Measurements from ENCODE around the gene RNFT1.
"Not testable (repeated sequence)": the region's sequence is repeated elsewhere in the genome, so short reads cannot be mapped to it uniquely, and the experiment has no call there.

The RNFT1 gene, protein sequence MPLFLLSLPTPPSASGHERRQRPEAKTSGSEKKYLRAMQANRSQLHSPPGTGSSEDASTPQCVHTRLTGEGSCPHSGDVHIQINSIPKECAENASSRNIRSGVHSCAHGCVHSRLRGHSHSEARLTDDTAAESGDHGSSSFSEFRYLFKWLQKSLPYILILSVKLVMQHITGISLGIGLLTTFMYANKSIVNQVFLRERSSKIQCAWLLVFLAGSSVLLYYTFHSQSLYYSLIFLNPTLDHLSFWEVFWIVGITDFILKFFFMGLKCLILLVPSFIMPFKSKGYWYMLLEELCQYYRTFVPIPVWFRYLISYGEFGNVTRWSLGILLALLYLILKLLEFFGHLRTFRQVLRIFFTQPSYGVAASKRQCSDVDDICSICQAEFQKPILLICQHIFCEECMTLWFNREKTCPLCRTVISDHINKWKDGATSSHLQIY

DNA sequence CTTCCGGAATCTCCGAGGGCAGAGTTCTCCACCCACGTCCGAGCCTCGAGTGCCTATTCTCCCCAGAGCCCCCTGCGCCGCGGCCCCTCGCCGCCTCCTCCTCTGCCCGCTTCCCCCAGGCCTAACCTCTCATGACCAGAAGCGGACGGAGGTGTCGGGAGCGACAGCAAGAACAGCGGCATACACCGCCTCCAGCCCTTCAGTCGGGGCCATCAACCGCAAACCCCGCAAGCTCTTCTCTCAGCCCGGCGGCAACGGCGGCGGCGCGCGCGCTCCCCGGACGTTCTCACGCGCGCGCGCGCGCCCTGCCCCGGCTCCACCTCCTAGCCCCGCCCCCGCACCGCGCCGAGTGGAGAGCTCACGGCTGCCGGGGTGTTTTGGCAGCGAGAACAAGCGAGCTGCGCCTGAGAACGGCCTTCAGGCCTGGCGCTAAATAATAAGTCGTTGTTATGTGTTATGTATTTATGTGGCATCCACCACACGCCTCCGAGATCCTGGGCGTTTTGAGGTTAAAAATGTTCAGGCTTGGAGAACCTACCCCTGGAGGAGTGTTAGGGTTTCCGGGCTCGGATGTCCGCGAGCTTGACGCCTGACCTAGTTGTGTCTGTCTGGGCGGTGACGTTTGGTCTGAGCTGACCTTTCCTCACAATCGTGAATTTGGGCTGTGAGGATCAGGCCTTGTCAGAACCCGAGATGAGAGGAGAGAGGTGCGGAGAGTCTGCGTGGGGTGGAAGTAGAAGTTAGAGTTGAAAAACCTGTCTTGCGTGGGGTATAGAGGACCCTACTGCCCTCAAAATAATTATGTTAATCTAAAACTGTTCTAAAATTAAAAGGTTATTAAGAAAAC is at the start of gene RNFT1:
Gene RNFT1, minus strand, starts transcription at position 259 of the 847 bp plus-strand sequence. Its CDS starts 77 bp downstream, at position 182.
- no peaks in the 10 kb centered on the region for H3K9me3 ChIP-seq (ENCODE audit: severe bottlenecking)
- TF ChIP-seq, protein P1, sequence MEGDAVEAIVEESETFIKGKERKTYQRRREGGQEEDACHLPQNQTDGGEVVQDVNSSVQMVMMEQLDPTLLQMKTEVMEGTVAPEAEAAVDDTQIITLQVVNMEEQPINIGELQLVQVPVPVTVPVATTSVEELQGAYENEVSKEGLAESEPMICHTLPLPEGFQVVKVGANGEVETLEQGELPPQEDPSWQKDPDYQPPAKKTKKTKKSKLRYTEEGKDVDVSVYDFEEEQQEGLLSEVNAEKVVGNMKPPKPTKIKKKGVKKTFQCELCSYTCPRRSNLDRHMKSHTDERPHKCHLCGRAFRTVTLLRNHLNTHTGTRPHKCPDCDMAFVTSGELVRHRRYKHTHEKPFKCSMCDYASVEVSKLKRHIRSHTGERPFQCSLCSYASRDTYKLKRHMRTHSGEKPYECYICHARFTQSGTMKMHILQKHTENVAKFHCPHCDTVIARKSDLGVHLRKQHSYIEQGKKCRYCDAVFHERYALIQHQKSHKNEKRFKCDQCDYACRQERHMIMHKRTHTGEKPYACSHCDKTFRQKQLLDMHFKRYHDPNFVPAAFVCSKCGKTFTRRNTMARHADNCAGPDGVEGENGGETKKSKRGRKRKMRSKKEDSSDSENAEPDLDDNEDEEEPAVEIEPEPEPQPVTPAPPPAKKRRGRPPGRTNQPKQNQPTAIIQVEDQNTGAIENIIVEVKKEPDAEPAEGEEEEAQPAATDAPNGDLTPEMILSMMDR (IDR thresholded peaks at IDR 0.05; ENCODE audit: low read depth, low read length) = no peak
- no peaks in the 10 kb centered on the region for H3K27me3 ChIP-seq (ENCODE audit: insufficient read depth, low read depth, severe bottlenecking)
- peaks cover 3% of the 10 kb centered on the region; the same call in 1 of the 2 replicates for H3K36me3 ChIP-seq
- DNase-seq = peak; percentile 92
- peak within 1 kb of the TSS; percentile 66 for H3K27ac ChIP-seq
- peak within 1 kb of the TSS; percentile 93 for H3K4me3 ChIP-seq (ENCODE audit: low read depth, low read length)

DNA sequence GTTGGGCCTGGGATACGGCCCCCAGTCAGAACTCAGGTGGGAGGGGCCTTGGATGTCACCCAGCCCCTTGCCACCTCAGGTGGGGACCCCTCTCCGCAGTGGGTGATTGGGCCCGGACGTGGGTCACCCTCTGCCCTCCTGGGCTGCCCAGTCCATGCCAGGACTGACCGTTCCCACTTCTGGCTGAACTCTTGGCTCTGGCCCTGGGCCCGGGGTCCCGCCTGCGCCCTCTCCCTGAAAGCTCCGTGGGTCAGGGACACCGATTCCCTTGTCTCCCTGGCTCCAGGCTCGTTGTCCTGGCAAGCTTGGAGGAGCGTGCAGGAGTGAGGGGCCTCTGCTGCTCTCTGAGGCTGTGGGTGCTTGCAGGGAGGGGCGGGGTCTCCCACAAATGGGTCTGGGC is 44.8 kb upstream of the RNFT1 start:
- H3K9me3 ChIP-seq (ENCODE audit: severe bottlenecking); H3K36me3 ChIP-seq; H3K4me3 ChIP-seq (ENCODE audit: low read depth, low read length); H3K27me3 ChIP-seq (ENCODE audit: insufficient read depth, low read depth, severe bottlenecking); H3K27ac ChIP-seq; DNase-seq: not testable (repeated sequence)

DNA sequence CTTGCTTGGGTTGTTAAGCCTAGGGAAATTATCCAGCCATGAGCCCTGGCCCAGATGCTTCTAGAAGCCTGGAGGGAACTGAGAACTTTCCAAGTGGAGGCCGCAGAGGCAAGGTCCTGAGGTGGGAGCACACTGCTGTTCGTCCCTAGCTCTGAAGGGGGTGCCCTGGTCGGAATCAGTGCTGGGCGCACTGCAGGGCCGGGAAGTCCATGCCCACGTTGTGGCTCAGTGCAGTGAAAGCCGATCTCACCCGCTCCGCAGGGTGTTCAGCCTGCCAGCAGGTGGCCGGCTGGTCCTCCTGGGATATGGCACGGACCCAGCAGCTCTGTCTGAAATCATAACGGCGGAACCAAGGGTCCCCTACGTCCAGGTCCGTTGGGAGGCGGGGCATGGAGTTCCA is 43.8 kb upstream of the RNFT1 start:
- not testable (repeated sequence) for DNase-seq; H3K36me3 ChIP-seq; H3K27me3 ChIP-seq (ENCODE audit: insufficient read depth, low read depth, severe bottlenecking); H3K9me3 ChIP-seq (ENCODE audit: severe bottlenecking); H3K27ac ChIP-seq; H3K4me3 ChIP-seq (ENCODE audit: low read depth, low read length)

DNA sequence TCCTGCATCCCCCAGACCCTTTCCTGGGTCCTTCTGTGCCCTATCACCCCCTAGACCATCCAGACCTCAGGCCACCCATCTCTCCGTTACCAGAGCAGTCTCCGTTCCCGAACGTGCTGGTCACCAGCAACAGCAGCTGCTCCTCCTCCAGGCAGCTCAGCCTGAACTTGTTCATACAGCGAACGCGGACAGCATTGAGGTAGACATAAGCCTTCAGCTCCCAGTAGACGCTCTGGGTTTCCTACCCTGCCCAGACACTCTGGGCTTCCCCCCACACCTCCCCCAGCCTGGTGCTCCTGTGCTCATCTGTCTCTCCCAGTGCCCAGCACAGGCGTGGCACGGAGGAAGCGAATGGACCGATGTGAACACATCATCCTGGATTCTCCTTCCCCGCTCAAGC is 41.6 kb upstream of the RNFT1 start:
- no peaks in the 10 kb centered on the region for H3K27me3 ChIP-seq (ENCODE audit: insufficient read depth, low read depth, severe bottlenecking)
- TF ChIP-seq, protein P1 (IDR thresholded peaks at IDR 0.05; ENCODE audit: low read depth, low read length) = no peak
- H3K27ac ChIP-seq = no peak overlapping the region
- no peak for DNase-seq
- no peaks in the 10 kb centered on the region for H3K9me3 ChIP-seq (ENCODE audit: severe bottlenecking)
- H3K4me3 ChIP-seq (ENCODE audit: low read depth, low read length) = no peak overlapping the region
- H3K36me3 ChIP-seq = no peaks in the 10 kb centered on the region

GRCh38 chr17:60004561-60004960 is 40.0 kb upstream of the RNFT1 start:
- not testable (repeated sequence) for DNase-seq; H3K27ac ChIP-seq; H3K4me3 ChIP-seq (ENCODE audit: low read depth, low read length); H3K27me3 ChIP-seq (ENCODE audit: insufficient read depth, low read depth, severe bottlenecking); H3K9me3 ChIP-seq (ENCODE audit: severe bottlenecking); H3K36me3 ChIP-seq

- H3K36me3 ChIP-seq; H3K4me3 ChIP-seq (ENCODE audit: low read depth, low read length); H3K27ac ChIP-seq; H3K9me3 ChIP-seq (ENCODE audit: severe bottlenecking); DNase-seq; H3K27me3 ChIP-seq (ENCODE audit: insufficient read depth, low read depth, severe bottlenecking): not testable (repeated sequence)
Observed at GRCh38 chr17:60002405-60002804, 37.9 kb upstream of the RNFT1 start.

- not testable (repeated sequence) for H3K27ac ChIP-seq; DNase-seq; H3K27me3 ChIP-seq (ENCODE audit: insufficient read depth, low read depth, severe bottlenecking); H3K4me3 ChIP-seq (ENCODE audit: low read depth, low read length); H3K36me3 ChIP-seq; H3K9me3 ChIP-seq (ENCODE audit: severe bottlenecking)
Observed at GRCh38 chr17:59996608-59997007, 32.1 kb upstream of the RNFT1 start.

DNA sequence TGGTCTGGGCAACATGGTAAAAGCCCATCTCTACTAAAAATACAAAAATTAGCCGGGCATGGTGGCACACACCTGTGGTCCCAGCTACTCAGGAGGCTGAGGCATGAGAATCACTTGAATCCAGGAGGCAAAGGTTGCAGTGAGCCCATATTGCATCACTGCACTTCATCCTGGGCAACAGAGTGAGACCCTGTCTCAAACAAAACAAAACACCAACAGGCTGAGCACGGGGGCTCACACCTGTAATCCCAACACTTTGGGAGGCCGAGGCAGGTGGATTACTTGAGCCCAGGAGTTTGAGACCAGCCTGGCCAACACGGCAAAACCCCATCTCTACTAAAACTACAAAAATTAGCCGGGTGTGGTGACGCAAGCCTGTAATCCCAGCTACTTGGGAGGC is 10.6 kb upstream of the RNFT1 start:
- H3K36me3 ChIP-seq; H3K27ac ChIP-seq; H3K9me3 ChIP-seq (ENCODE audit: severe bottlenecking); H3K4me3 ChIP-seq (ENCODE audit: low read depth, low read length); DNase-seq; H3K27me3 ChIP-seq (ENCODE audit: insufficient read depth, low read depth, severe bottlenecking): not testable (repeated sequence)

- H3K4me3 ChIP-seq (ENCODE audit: low read depth, low read length); H3K27ac ChIP-seq: not testable (repeated sequence)
Observed at GRCh38 chr17:59973483-59973882, 8.9 kb upstream of the RNFT1 start.

More at GRCh38 chr17:59973483-59973882, 8.9 kb upstream of the RNFT1 start:
- DNase-seq; H3K36me3 ChIP-seq; H3K27me3 ChIP-seq (ENCODE audit: insufficient read depth, low read depth, severe bottlenecking); H3K9me3 ChIP-seq (ENCODE audit: severe bottlenecking): not testable (repeated sequence)
